ENCODE data around the gene BRINP3. TPM values are rescaled to one million over a fixed set of nuclear protein-coding genes. Genes with fewer than 3 reads are reported as not detected.

Gene BRINP3
- total and polyA plus RNA-seq, 9 of the 15 experiments (the other 6 are each of a cell fraction or from before 2014, with no cell fraction given), result 0.09 to 0.75 (median 0.19) TPM; not detected in 1

- H3K27me3 ChIP-seq (ENCODE audit: control insufficient read depth in 2 of 2, insufficient read depth in 2 of 2, low read length in 2 of 2), result no peaks in the 10 kb centered on the region
- H2AFZ ChIP-seq (ENCODE audit: low read depth, low read length), result no peak overlapping the region
- no peaks in the 10 kb centered on the region for H3K4me1 ChIP-seq (replicated peaks in 1 of 2; ENCODE audit: control insufficient read depth in 2 of 2, insufficient read depth in 2 of 2, low read length in 2 of 2)
- H3K27ac ChIP-seq (ENCODE audit: extremely low read depth, low read depth, low read length), result no peak overlapping the region
- DNase-seq (ENCODE audit: extremely low read depth in 1 of 4, low spot score in 3 of 4), result no peak
- ChIA-PET POLR2A (no interaction called here), CTCF (ENCODE audit: low intra/inter-chr PET ratio) (no interaction called here)
- no peak overlapping the region for H3K4me2 ChIP-seq (ENCODE audit: insufficient read depth, low read length)
- FAIRE-seq, result no peak
- intact Hi-C loops (cut with micrococcal nuclease) (no loop called here), in situ Hi-C loops (cut with MboI) (no loop called here)
- WGBS (ENCODE audit: insufficient coverage, low coverage, missing lambda C conversion rate), result 0% methylated on average over 7 of the region's 7 CpGs
- H3K36me3 ChIP-seq (ENCODE audit: control insufficient read depth, insufficient read depth, low read length), result no peaks in the 10 kb centered on the region
- no peaks in the 10 kb centered on the region for H4K20me1 ChIP-seq (replicated peaks; ENCODE audit: control insufficient read depth, insufficient read depth, low read length)
- no peak overlapping the region for H3K4me3 ChIP-seq
- no peak overlapping the region for H3K9ac ChIP-seq (ENCODE audit: insufficient read depth in 1 of 2, low read depth in 2 of 2, low read length in 2 of 2)
- no TSS peak for BruUV-seq (replicated peaks)
- H3K79me2 ChIP-seq (ENCODE audit: control insufficient read depth, insufficient read depth, low read length), result no peaks in the 10 kb centered on the region
- H3K9me1 ChIP-seq (ENCODE audit: control insufficient read depth, insufficient read depth, low read length), result no peaks in the 10 kb centered on the region
- no peaks in the 10 kb centered on the region; the same call in 1 of the 2 replicates for H3K9me3 ChIP-seq (replicated peaks; ENCODE audit: control insufficient read depth, insufficient read depth, low read depth, low read length)
- no peak for TF ChIP-seq FOXP1 (CRISPR knock-in tag; IDR thresholded peaks at IDR 0.05)
- TF ChIP-seq MCM2 (IDR thresholded peaks at IDR 0.05; ENCODE audit: low read depth), result no peak
- TF ChIP-seq ZC3H11A (IDR thresholded peaks at IDR 0.05; ENCODE audit: low read depth, low read length), result no peak
- no peak for TF ChIP-seq RBM14 (IDR thresholded peaks at IDR 0.05; ENCODE audit: borderline replicate concordance, insufficient read depth, low read depth, low read length)
- no peak for TF ChIP-seq PCBP1 (IDR thresholded peaks at IDR 0.05; ENCODE audit: low read depth, low read length, poor library complexity, severe bottlenecking)
- TF ChIP-seq ZNF507 (tag; conservative IDR thresholded peaks at IDR 0.05), result no peak
- TF ChIP-seq ELK3 (CRISPR knock-in tag; IDR thresholded peaks at IDR 0.05), result no peak
- no peak for TF ChIP-seq PURB (CRISPR knock-in tag; IDR thresholded peaks at IDR 0.05; ENCODE audit: low read depth)
- TF ChIP-seq RFX5 (IDR thresholded peaks at IDR 0.05; ENCODE audit: low read depth, low read length), result no peak
- TF ChIP-seq FOXJ3 (CRISPR knock-in tag; IDR thresholded peaks at IDR 0.05), result no peak
- no peak for TF ChIP-seq ZNF23 (CRISPR knock-in tag; IDR thresholded peaks at IDR 0.05)
- TF ChIP-seq NKRF (IDR thresholded peaks at IDR 0.05; ENCODE audit: borderline replicate concordance), result no peak
- no peak for TF ChIP-seq ZNF785 (CRISPR knock-in tag; IDR thresholded peaks at IDR 0.05)
- TF ChIP-seq CLOCK (CRISPR knock-in tag; IDR thresholded peaks at IDR 0.05; ENCODE audit: borderline replicate concordance), result no peak
- ATAC-seq, result no peak
Measured at GRCh38 chr1:190098107-190098506, 379.6 kb downstream of the BRINP3 start.
